ENCODE data around the gene ARHGAP22.

The ARHGAP22 gene

GRCh38 chr10:48474765-48475365 is 130.0 kb downstream of the ARHGAP22 start:
- DNase-seq = no peak

- DNase-seq = no peak
Measured at GRCh38 chr10:48473704-48474103, 131.2 kb downstream of the ARHGAP22 start.

GRCh38 chr10:48472501-48473069 is 132.3 kb downstream of the ARHGAP22 start:
- no peak for DNase-seq

DNA sequence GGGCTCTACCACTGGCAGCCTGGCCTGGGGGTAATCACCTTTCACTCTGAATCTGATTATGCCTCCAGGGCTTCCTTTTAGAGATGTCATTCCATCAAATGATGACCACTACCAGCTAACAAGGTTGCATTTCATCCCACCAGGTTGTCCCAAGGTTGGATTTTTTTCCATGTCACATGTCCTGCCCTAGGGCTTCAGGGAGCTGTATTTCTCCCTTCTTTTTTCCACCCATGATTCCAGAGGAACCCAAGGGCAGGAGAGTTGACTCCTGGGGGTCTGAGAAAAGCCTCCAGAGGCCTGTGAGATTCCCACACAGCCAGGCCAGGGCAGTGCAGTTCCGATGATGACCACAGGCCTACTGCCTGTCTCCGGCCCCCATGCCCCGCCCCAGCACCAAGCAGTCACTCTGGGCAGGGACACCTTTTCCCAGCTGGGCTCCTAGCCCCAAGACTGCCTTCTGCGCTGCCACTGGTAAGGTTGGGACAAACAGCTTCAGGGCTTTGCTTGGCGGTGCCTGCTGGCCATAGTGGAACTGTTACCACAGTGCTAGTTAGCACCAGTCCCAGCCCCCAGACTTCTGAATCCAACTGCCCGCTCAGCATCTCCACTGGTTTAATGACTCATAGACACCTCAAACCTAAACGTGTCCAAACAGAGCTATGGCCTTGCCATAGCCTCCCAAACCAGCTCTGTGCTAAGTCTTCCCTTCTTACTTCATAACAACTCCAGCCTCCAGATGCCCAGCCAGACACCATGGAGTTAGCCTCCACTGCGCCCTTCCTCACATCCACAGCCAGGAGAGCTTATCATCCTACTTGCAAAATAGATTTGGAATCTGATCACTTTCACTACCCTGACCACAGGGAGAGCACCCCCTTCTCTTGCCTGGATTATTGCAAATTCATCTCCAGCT is 133.7 kb downstream of the ARHGAP22 start:
- DNase-seq = no peak

DNA sequence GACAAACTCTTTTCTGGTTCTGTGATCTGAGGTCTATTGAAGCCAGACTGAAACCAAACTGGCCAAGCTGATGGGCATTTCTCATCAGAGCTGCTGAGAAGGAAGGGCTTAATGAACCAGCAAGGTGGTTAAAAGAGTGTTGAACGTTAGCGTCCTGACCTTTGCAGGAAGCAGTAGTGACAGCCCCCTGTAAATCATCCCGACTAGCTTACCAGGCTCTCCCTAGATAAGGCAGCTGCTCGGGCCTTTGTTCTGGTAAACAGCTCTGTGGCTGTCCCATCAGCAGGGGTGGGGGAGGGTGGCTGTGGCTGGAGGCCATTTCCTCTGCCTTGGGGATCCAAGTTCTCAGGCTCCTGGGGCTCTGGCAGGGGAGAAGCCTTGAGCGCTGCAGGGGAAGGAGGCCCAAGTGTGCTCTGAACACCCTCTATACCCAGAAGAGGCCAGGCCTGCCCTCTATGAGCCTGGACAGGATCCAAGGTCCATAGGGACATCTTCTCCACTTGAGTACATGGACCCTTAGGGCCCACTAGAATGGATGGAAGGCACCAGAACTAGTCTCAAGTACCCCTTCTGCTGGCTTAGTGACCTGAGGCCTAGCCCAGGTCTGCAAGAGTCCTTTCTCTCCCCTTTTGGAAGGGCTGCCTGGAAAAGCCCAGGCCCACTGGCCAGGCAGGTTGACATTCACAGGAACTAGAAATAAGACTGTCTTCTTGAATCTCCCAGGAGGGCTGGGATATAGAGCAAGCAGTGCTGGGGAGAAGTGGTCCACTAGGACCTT is 134.6 kb downstream of the ARHGAP22 start:
- no peak for DNase-seq

GRCh38 chr10:48469516-48470020 is 135.3 kb downstream of the ARHGAP22 start:
- DNase-seq = no peak

- no peak for DNase-seq
Measured at GRCh38 chr10:48468866-48469511, 135.9 kb downstream of the ARHGAP22 start.

GRCh38 chr10:48468130-48468790 is 136.6 kb downstream of the ARHGAP22 start:
- no peak for DNase-seq

DNA sequence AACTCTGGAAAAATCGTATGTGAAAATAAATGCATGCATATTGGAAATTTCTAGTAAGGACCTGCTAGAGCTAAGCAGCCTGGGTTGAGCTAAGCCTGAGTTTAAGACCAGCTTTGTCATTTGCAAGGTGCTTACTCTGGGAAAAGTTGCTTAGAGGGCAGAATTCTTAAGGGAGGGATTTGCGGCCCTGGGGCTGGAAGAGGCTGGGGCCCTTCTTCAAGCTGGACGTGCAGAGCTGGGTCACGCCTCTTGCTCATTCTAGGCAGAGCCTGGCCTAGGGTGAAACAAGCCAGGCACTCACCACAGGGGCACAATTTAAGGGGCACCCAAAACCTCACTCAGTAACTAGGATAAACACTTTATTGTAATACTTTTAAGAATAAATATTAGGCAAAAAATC is 137.2 kb downstream of the ARHGAP22 start:
- DNase-seq = no peak

DNA sequence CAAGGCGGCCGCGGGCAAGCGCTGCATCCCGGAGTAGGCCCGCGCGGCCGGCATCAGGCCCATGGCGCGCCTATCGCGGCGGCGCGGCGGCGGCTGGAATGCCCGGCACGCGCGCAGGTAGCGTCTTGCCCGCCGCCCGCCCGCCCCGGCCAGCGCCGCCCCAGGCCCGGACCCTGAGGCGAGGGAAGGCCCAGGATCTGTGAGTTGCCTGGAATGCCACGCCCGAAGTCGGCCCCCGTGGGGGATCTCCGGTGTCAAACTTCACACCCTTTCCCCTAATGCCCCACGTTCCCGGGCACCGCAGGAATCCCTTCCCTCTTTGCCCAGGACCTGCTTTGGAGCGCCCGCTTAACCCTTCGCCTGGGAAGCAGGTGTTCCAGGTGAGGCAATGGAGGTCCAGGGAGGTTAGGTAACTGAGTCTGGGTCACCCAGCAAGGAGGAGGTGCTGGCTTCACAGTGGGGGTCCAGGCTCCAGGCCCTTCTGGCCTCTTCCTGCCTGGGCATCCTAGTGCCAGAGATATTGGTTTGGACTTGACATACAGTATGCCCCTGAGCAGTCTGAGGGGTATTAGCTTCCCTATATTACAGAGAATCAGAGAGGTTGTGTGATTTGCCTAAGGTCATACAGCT is 138.1 kb downstream of the ARHGAP22 start:
- DNase-seq = no peak

DNA sequence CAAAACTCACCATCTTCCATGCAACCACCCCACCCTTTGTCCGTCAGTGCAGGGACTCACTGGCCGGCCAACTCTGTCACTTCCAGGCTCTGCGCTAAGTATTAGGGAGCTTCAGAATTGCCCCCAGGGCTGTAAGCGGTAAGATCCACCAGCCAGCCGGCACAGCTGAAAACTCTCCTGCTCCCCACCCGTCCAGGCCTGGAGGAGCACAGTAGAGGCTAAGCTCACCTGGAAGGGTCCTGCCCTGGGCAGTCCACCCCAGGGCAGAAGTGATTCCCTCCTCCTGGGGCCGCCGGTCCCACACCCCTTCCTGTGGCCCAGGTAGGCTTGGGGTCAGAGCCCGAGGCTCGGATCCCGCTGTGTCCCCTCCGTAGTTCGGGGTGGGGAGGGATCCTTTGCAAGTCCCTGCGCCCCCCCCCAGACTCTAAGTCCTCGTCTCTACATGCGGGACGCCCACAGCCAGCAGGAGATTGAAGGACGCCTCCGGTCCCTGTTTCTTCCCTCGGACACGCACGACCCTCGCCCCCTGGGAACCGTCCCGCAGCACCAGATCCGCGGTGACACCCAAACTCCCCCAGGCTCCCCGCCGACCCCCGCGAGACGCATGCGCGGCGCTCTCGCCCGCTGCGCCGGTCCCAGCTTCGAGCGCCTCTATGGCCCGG is 138.9 kb downstream of the ARHGAP22 start:
- DNase-seq = no peak

DNA sequence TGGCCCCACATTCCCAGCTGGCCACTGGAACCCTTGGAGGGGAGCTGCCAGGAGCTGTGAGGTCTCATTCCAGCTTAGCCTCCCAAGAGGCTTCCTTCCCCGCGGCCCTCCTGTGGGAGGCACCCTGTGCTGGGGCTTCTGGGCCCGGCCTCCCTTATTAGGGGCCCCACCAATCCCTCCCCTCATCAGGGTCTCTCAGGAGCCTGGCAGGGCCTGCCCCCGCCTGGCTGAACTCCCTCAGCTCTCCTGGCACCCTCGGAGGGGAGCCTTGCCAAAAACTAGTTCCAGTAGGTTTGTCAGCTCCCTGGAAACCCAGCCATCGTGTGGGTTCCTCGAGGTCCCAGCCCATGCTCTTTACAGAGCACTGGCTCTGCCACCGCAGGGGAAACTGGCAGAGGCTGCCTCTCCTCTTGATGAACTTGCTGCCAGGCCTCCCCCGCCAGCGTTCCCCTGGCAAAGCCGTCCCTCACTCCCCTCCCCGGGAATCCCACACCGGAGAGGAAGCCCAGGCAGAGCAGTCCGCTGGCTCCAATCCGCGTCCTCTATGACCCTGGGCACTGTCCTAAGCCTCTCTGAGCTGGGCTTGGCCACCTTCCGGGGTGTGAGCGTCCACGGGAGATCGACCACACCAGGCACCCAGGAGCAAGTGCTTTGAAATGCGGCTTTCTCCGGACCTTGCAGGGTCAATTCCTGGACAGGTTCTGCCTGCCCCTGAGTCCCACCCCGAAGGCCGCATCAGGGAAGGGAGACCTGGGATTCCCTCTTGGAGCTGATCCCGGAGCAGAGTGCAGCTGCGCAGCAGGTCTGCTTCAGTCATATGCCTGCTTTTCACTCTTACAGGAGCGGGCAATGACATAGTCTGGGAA is 139.8 kb downstream of the ARHGAP22 start:
- no peak for DNase-seq

DNA sequence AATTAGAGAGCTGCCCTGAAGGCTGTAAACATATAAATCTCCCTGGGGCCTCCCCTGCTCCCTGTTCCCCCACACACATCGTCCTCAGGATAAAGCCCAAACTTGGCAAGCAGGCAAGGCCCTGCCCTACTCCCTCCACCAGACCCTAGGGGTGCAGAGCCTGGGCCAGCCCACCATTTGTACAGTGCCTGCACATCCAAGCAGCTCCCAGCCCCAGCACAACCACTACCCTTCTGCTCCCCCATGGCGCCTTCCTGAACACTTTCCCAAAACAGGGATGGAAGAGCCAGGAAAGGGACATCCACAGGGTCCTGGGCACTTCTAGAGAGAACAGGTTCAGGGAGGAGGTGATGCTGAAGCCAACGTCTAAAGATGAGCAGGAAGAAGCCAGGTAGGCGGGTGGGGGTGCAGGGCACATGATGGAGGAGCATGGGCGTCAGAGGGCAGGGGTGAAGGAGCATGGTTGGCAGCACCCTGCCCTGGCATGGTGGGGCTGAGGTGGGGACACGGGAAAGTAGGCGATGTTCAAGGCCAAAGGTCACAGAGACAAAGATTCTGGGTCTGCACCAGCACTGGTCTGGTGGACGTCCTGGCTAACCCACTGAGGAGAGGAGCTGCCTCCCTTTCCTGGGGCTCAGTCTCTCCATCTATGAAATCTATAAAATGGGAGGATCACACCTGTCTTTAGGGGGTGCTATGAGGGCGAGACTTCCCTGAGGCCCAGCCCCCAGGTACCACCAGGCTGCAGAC is 140.6 kb downstream of the ARHGAP22 start:
- DNase-seq = no peak

DNA sequence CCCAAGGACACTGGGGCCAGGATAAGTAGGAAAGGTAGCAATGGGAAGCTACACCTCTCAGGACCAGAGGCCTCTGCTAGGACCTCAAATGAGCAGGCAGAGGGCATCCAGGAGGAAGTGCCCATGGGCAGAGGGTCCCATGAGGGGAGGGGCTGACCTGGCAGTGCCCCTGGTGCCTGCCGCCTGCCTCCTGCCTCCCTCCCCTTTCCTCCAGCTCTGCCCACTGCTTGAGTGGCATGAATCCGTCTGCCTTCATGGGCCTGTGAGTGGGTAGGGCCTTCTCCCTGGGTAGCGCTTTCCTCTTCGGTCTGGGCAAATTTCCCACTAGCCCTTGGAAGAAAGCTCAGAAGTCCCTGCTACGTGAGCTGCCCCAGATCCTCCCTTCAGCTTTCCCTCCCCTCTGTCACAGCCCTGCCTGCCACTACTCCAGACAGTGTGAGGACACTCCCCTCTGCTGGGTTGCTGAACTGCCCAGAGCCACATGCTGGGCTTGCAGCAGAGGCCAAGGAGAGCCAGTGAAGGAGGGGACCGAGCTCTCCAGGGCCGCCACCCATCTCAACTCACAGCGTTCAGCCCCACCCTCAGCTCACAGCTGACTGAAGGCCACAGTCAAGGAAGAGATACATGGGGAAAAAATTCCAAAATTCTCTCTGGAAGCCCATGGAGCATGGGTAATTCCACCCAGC is 141.4 kb downstream of the ARHGAP22 start:
- no peak for DNase-seq

GRCh38 chr10:48462482-48463020 is 142.3 kb downstream of the ARHGAP22 start:
- no peak for DNase-seq

DNA sequence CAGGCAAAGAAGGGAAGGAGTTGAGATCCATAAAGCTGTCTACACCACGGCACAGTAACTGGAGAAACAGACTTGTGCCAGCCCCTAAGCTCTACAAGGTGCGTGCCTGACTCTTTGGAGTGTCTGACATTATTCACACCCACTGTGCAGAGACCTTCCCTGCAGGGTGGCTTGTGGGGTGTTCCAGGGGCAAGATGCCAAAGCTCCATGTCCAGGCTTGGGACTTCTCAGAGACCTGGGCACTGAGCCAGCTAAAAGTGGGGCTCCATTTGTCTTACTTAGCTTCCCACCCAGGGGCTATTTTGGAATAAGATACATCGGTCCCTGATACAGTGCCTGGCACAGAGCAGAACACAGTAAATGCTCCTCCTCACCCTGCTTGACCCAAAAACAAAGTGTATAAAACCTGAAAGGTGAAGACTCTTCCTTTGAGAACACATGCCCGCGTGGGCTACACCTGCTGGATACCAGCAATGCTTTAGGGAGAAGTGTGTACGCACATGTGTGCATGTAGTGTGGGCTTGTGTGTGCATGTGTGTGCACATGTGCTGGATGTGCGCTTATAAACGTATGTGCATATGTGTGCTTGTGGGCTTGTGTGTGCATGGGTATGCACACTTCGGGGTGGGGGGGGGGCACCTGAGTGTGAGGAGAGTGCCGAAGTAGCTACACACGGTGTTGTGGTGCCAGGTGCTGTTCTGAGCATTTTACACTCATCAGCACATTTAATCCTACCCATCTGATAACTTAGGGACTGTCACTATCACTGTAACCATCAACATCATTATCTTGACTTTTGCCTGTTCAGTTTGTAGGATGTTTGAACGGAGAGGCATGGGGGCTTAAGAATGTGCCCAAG is 143.0 kb downstream of the ARHGAP22 start:
- no peak for DNase-seq

DNA sequence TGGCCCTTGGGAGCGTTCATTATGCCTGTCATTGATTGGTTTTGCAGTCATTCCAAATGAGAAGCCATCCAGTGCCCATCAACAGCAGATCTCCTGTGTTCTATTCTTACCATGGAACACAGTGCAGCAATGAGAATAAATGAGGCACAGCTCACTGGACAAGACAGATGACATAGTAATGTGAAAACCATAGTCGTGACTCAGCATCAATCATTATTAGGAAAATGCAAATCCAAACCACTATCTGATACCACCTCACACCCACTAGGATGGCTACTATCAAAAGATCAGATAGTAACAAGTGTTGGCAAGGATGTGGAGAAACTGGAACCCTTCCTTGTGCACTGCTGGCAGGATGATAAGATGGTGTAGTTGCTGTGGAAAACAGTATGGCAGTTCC is 144.7 kb downstream of the ARHGAP22 start:
- no peak for DNase-seq
